CD4-positive, alpha-beta memory T cell (primary cell): ENCODE measurements around the gene NUDT7. TPM values are rescaled to one million over a fixed set of nuclear protein-coding genes. Genes with fewer than 3 reads are reported as not detected.

Experiments
- CTCF ChIA-PET: fragments of 350-600 bp; sonication (Branson Sonifier 250); formaldehyde crosslinking; loops from one replicate; lab custom pipeline; 2021; ENCODE audit warnings: inconsistent platforms; ENCODE audit not compliant: partially characterized antibody; lab: Charles Lee
- POLR2A ChIA-PET: fragments of 350-600 bp; sonication (Branson Sonifier 250); formaldehyde crosslinking; loops from one replicate; lab custom pipeline; 2021; ENCODE audit not compliant: partially characterized antibody; lab: Charles Lee
- DNase-seq, 5 donors: peaks; one replicate each; pipeline versions ENCODE4 v3.0.0 to v3.0.0-alpha.2; 2020 to 2022; ENCODE audit warnings: mixed read lengths in 1 of 5
- H3K27ac ChIP-seq: one replicate; pipeline ENCODE4 v1.7.0; 2013; ENCODE audit warnings: low read depth, low read length
- H3K27me3 ChIP-seq: 2 replicates; pipeline ENCODE4 v1.7.0; 2013; ENCODE audit warnings: mild to moderate bottlenecking, low read length, moderate library complexity; ENCODE audit not compliant: insufficient read depth
- H3K36me3 ChIP-seq: 2 replicates; pipeline ENCODE4 v1.7.0; 2013; ENCODE audit warnings: mild to moderate bottlenecking, low read length, moderate library complexity; ENCODE audit not compliant: insufficient read depth
- H3K4me1 ChIP-seq: 2 replicates; pipeline ENCODE4 v1.7.0; 2013; ENCODE audit warnings: mild to moderate bottlenecking, low read length, moderate library complexity; ENCODE audit not compliant: insufficient read depth
- H3K4me3 ChIP-seq, 2 donors: one replicate each; pipeline ENCODE4 v1.7.0; 2013; ENCODE audit warnings: low read length in 2 of 2, mild to moderate bottlenecking in 1 of 2
- H3K9me3 ChIP-seq, 2 donors: one replicate each; pipeline ENCODE4 v1.7.0; 2013; ENCODE audit warnings: low read length in 2 of 2, control low read depth in 1 of 2; ENCODE audit not compliant: control insufficient read depth in 1 of 2
- H3K27ac Mint-ChIP-seq, 7 donors: one replicate each; pipeline ENCODE4 v1.8.0; 2020 to 2021; ENCODE audit warnings: mixed read lengths in 7 of 7, mild to moderate bottlenecking in 6 of 7, inconsistent platforms in 3 of 7, moderate library complexity in 3 of 7
- H3K27me3 Mint-ChIP-seq, 2 donors: one replicate each; pipeline ENCODE4 v1.8.0; 2020 to 2021; ENCODE audit warnings: mixed read lengths in 2 of 2
- H3K36me3 Mint-ChIP-seq, 2 donors: one replicate each; pipeline ENCODE4 v1.8.0; 2020 to 2021; ENCODE audit warnings: mixed read lengths in 2 of 2, inconsistent platforms in 1 of 2, mild to moderate bottlenecking in 1 of 2
- H3K4me1 Mint-ChIP-seq, 4 donors: one replicate each; pipeline ENCODE4 v1.8.0; 2020 to 2021; ENCODE audit warnings: mixed read lengths in 4 of 4, mild to moderate bottlenecking in 1 of 4
- H3K4me3 Mint-ChIP-seq, 8 donors: one replicate each; pipeline ENCODE4 v1.8.0; 2020 to 2021; ENCODE audit warnings: mixed read lengths in 8 of 8, mild to moderate bottlenecking in 7 of 8, moderate library complexity in 6 of 8, inconsistent platforms in 3 of 8
- H3K9me3 Mint-ChIP-seq, 8 donors: one replicate each; pipeline ENCODE4 v1.8.0; 2020 to 2021; ENCODE audit warnings: mixed read lengths in 8 of 8, mild to moderate bottlenecking in 5 of 8, inconsistent platforms in 3 of 8, moderate library complexity in 1 of 8
- intact Hi-C: fragments of 100-400 bp; cut with micrococcal nuclease; formaldehyde crosslinking; loops from one replicate; pipeline ENCODE4 v1.15.1; 2023
- polyA plus RNA-seq, 2 donors: library from polyadenylated mRNA; unstranded; fragments of 300-500 nt; fragmentation: Illumina TruSeq; gene quantifications; one replicate each; pipeline ENCODE4 v1.2.3, GENCODE V29; 2021
- total RNA-seq, 2 experiments: library from RNA; stranded (reverse); gene quantifications; one replicate each; pipeline ENCODE4 v1.2.3, GENCODE V29; 2021

NUDT7 gene
- total and polyA plus RNA-seq, 4 experiments from 2014 or later: 9.8 to 17.4 (median 11.5) TPM

DNA sequence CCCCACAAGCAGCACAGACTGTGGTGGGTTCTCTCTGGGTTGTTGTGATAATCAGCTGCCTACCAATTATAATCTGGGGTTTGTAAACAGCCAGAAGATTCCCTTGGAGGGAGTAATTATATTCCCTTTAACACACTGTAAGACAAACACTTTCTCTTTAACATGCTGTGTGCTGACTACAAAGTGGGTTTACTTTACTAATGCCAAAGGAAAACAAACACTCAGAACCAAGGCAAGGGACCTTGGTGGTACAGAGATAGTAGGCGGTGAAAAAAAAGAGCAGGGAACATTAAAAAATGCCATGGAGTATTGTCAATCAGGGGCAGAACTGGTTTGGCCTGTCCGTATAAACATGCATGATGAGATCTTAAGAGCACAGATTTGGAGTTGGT, 63.1 kb downstream of the NUDT7 start:
- POLR2A ChIA-PET: no interaction called here
- intact Hi-C loops: no loop called here
- Mint-ChIP-seq H3K27me3 (peaks cover 27 to 37% of the 10 kb centered on the region in 2 donors), H3K4me3 (no peak overlapping the region), H3K27ac (no peak overlapping the region), H3K9me3 (no peaks in the 10 kb centered on the region), H3K4me1 (peaks cover 4 to 22% (median 6%) of the 10 kb centered on the region in 4 donors), H3K36me3 (no peaks in the 10 kb centered on the region)
- no peak overlapping the region for H3K4me3 ChIP-seq
- DNase-seq: no peak
- peaks cover 5% of the 10 kb centered on the region for H3K4me1 ChIP-seq
- CTCF ChIA-PET: no interaction called here
- peaks cover 16% of the 10 kb centered on the region for H3K27me3 ChIP-seq
- no peaks in the 10 kb centered on the region for H3K9me3 ChIP-seq
- no peak overlapping the region for H3K27ac ChIP-seq
- H3K36me3 ChIP-seq: no peaks in the 10 kb centered on the region

DNA sequence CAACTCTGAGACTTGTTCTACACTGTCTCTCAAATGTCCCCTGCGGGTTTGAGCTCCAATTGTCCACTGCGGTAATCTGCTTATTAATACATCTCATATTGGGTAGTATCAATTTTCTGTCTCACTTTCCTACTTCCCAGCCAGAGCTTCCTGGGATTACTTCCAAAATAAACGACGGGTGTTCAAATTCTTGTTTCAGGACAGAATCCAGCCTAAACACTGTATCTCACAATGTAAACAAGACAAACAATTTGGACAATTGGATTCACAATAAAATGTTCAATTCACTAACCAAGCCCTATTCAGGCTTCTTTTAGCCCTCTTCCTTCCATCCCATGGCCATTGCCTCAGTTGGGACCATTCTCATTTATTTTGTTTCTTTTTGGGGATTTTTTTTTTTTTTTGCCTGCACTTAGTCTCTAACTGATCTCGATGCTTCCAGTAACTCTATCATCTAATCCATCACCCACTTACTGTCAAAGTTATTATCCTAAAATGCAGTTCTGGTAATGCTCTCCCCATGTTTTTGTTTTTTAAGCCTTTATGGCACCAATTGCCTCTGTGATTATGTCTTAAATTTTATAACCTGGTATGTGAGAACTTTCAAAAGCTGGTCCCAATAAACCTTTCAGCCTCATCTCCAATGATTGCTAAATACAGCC, 64.0 kb downstream of the NUDT7 start:
- H3K27ac Mint-ChIP-seq: no peak overlapping the region
- H3K36me3 Mint-ChIP-seq: no peaks in the 10 kb centered on the region
- peaks cover 5% of the 10 kb centered on the region for H3K4me1 ChIP-seq
- ChIA-PET CTCF (no interaction called here), POLR2A (no interaction called here)
- peaks cover 28 to 44% of the 10 kb centered on the region in 2 donors for H3K27me3 Mint-ChIP-seq
- no peak overlapping the region for H3K27ac ChIP-seq
- H3K4me1 Mint-ChIP-seq: peaks cover 4 to 22% (median 6%) of the 10 kb centered on the region in 4 donors
- no peak overlapping the region for H3K4me3 Mint-ChIP-seq
- H3K27me3 ChIP-seq: peaks cover 16% of the 10 kb centered on the region
- H3K9me3 ChIP-seq: no peaks in the 10 kb centered on the region
- H3K4me3 ChIP-seq: no peak overlapping the region
- no peak for DNase-seq
- no peaks in the 10 kb centered on the region for H3K36me3 ChIP-seq
- H3K9me3 Mint-ChIP-seq: no peaks in the 10 kb centered on the region
- intact Hi-C loops: no loop called here

DNA sequence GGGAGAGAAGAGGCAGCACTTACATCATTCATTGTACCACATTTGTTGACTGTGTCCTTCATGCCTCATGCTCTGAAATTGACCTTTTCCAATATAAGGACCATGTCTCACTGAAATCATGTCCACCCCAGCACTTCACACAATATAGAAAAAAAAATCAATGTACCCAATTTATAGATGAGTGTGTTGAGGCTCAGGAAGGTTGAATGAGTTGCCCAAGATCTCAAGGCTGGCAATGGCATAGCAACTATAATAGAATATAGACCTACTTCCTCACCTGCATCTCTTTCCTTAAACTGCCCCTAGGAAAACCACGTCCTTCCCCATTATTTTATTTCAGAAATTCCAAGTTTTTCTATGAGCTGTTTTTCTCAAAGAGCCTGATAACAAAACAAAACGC, 65.1 kb downstream of the NUDT7 start:
- Mint-ChIP-seq H3K9me3 (no peaks in the 10 kb centered on the region), H3K27me3 (peaks cover 36 to 53% of the 10 kb centered on the region in 2 donors), H3K4me1 (peaks cover 4 to 22% (median 6%) of the 10 kb centered on the region in 4 donors), H3K4me3 (peak overlapping the region in 1 of 8 donors; percentile 15), H3K27ac (no peak overlapping the region), H3K36me3 (no peaks in the 10 kb centered on the region)
- ChIA-PET POLR2A (no interaction called here), CTCF (no interaction called here)
- intact Hi-C loops: no loop called here
- H3K27ac ChIP-seq: no peak overlapping the region
- no peaks in the 10 kb centered on the region for H3K36me3 ChIP-seq
- DNase-seq: no peak
- no peak overlapping the region for H3K4me3 ChIP-seq
- no peaks in the 10 kb centered on the region for H3K9me3 ChIP-seq
- peaks cover 5% of the 10 kb centered on the region for H3K4me1 ChIP-seq
- peaks cover 16% of the 10 kb centered on the region for H3K27me3 ChIP-seq

- DNase-seq: no peak
- intact Hi-C loops: no loop called here
- H3K27ac Mint-ChIP-seq: no peak within 1 kb of the TSS
- H3K27ac ChIP-seq: no peak within 1 kb of the TSS
- peaks cover 4 to 22% (median 6%) of the 10 kb centered on the region in 4 donors for H3K4me1 Mint-ChIP-seq
- H3K9me3 ChIP-seq: no peaks in the 10 kb centered on the region
- ChIA-PET CTCF (no interaction called here), POLR2A (no interaction called here)
- no peaks in the 10 kb centered on the region for H3K36me3 ChIP-seq
- no peaks in the 10 kb centered on the region for H3K36me3 Mint-ChIP-seq
- H3K4me3 Mint-ChIP-seq: peak within 1 kb of the TSS in 7 of 8 donors; percentile 24 to 80 (median 66)
- H3K9me3 Mint-ChIP-seq: no peaks in the 10 kb centered on the region
- peaks cover 16% of the 10 kb centered on the region for H3K27me3 ChIP-seq
- peaks cover 35 to 55% of the 10 kb centered on the region in 2 donors for H3K27me3 Mint-ChIP-seq
- H3K4me1 ChIP-seq: peaks cover 5% of the 10 kb centered on the region
- no peak within 1 kb of the TSS for H3K4me3 ChIP-seq
Measured at GRCh38 chr16:77788181-77789084, 66.1 kb downstream of the NUDT7 start, which contains the start of gene VAT1L. Gene VAT1L, plus strand, starts transcription at chr16:77788564. Its CDS starts 119 bp downstream, at chr16:77788683.

GRCh38 chr16:77789085-77790008, 67.0 kb downstream of the NUDT7 start:
- Mint-ChIP-seq H3K27me3 (peaks cover 37 to 55% of the 10 kb centered on the region in 2 donors), H3K27ac (no peak overlapping the region), H3K9me3 (no peaks in the 10 kb centered on the region), H3K4me3 (peak overlapping the region in 5 of 8 donors; percentile 2 to 50 (median 26)), H3K36me3 (no peaks in the 10 kb centered on the region), H3K4me1 (peaks cover 4 to 22% (median 6%) of the 10 kb centered on the region in 4 donors)
- Histone ChIP-seq H3K36me3 (no peaks in the 10 kb centered on the region), H3K9me3 (no peaks in the 10 kb centered on the region), H3K27ac (no peak overlapping the region), H3K4me3 (no peak overlapping the region), H3K27me3 (peaks cover 16% of the 10 kb centered on the region), H3K4me1 (peaks cover 5% of the 10 kb centered on the region)
- intact Hi-C loops: no loop called here
- no peak for DNase-seq
- ChIA-PET CTCF (no interaction called here), POLR2A (no interaction called here)

GRCh38 chr16:77790009-77790372, 67.7 kb downstream of the NUDT7 start:
- H3K27ac Mint-ChIP-seq: no peak overlapping the region
- H3K4me3 Mint-ChIP-seq: peak overlapping the region in 1 of 8 donors; percentile 2
- Histone ChIP-seq H3K27ac (no peak overlapping the region), H3K27me3 (peaks cover 16% of the 10 kb centered on the region), H3K36me3 (no peaks in the 10 kb centered on the region), H3K9me3 (no peaks in the 10 kb centered on the region), H3K4me1 (peaks cover 5% of the 10 kb centered on the region), H3K4me3 (no peak overlapping the region)
- POLR2A ChIA-PET: no interaction called here
- intact Hi-C loops: no loop called here
- H3K27me3 Mint-ChIP-seq: peaks cover 37 to 57% of the 10 kb centered on the region in 2 donors
- DNase-seq: no peak
- H3K4me1 Mint-ChIP-seq: peaks cover 4 to 22% (median 6%) of the 10 kb centered on the region in 4 donors
- H3K36me3 Mint-ChIP-seq: no peaks in the 10 kb centered on the region
- CTCF ChIA-PET: no interaction called here
- no peaks in the 10 kb centered on the region for H3K9me3 Mint-ChIP-seq
